SK-N-MC (cell line): ENCODE measurements around the gene ZAR1.
"Not testable (repeated sequence)": the region's sequence is repeated elsewhere in the genome, so short reads cannot be mapped to it uniquely, and the experiment has no call there.

Source experiments
- EZH2 ChIP-seq: fragments of 200-600 bp; sonication (generic); IDR thresholded peaks from one replicate; pipeline ENCODE4 v1.6.1; 2017; ENCODE audit warnings: antibody characterized with exemption
- POLR2AphosphoS5 ChIP-seq: IDR thresholded peaks from 2 replicates; pipeline ENCODE4 v1.6.1; 2012; ENCODE audit warnings: mild to moderate bottlenecking, low read depth, low read length, borderline replicate concordance

DNA sequence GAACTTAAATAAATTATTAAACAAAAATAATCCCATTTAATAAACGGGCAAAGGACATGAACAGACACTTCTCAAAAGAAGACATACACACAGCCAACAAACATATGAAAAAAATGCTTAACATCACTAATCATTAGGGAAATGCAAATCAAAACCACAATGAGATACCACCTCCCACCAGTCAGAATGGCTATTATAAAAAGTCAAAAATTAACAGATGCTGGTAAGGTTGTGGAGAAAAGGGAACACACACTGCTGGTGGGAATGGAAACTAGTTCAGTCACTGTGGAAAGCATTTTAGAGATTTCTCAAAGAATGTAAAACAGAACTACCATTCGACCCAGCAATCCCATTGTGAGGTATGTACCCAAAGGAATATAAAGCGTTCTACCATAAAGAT is 38.4 kb upstream of the ZAR1 start:
- not testable (repeated sequence) for TF ChIP-seq POLR2AphosphoS5, EZH2
